Measurements from ENCODE around the gene THBS2. TPM values are rescaled to one million over a fixed set of nuclear protein-coding genes. Genes with fewer than 3 reads are reported as not detected.

Gene THBS2
- total and polyA plus RNA-seq, 2 of the 8 experiments (the other 6 are each of a cell fraction or from before 2014, with no cell fraction given), result 11.0 to 22.5 TPM

- no peak for TF ChIP-seq KDM5A (IDR thresholded peaks at IDR 0.05; ENCODE audit: low read length)
- no peak for TF ChIP-seq HDAC2 (IDR thresholded peaks at IDR 0.05; ENCODE audit: borderline replicate concordance in 1 of 2, low read depth in 2 of 2, low read length in 2 of 2)
- TF ChIP-seq ZNF274 (IDR thresholded peaks at IDR 0.05; ENCODE audit: borderline replicate concordance, extremely low read depth, low read length), result no peak
- no peak for TF ChIP-seq CHD1 (IDR thresholded peaks at IDR 0.05; ENCODE audit: low read depth, low read length)
- TF ChIP-seq CBX8 (IDR thresholded peaks at IDR 0.05; ENCODE audit: borderline replicate concordance, low read depth, low read length), result no peak
Observed at GRCh38 chr6:169210611-169211010, 43.0 kb downstream of the THBS2 start (continued).

Data from H1 (cell line).